Measurements from ENCODE around the gene MAPT.
"Not testable (repeated sequence)": the region's sequence is repeated elsewhere in the genome, so short reads cannot be mapped to it uniquely, and the experiment has no call there.

Gene MAPT

GRCh38 chr17:45996282-45996937 lies 102.1 kb downstream of the MAPT start:
- no peak for DNase-seq

DNA sequence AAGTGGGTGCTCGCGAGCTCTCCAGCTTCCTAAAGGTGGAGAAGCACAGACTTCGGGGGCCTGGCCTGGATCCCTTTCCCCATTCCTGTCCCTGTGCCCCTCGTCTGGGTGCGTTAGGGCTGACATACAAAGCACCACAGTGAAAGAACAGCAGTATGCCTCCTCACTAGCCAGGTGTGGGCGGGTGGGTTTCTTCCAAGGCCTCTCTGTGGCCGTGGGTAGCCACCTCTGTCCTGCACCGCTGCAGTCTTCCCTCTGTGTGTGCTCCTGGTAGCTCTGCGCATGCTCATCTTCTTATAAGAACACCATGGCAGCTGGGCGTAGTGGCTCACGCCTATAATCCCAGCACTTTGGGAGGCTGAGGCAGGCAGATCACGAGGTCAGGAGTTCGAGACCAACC lies 102.8 kb downstream of the MAPT start:
- no peak for DNase-seq

DNA sequence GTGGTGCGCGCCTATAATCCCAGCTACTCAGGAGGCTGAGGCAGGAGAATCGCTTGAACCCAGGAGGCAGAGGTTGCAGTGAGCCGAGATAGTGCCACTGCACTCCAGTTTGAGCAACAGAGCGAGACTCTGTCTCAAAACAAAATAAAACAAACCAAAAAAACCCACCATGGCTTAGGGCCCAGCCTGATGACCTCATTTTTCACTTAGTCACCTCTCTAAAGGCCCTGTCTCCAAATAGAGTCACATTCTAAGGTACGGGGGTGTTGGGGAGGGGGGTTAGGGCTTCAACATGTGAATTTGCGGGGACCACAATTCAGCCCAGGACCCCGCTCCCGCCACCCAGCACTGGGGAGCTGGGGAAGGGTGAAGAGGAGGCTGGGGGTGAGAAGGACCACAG lies 103.3 kb downstream of the MAPT start:
- DNase-seq: no peak

DNA sequence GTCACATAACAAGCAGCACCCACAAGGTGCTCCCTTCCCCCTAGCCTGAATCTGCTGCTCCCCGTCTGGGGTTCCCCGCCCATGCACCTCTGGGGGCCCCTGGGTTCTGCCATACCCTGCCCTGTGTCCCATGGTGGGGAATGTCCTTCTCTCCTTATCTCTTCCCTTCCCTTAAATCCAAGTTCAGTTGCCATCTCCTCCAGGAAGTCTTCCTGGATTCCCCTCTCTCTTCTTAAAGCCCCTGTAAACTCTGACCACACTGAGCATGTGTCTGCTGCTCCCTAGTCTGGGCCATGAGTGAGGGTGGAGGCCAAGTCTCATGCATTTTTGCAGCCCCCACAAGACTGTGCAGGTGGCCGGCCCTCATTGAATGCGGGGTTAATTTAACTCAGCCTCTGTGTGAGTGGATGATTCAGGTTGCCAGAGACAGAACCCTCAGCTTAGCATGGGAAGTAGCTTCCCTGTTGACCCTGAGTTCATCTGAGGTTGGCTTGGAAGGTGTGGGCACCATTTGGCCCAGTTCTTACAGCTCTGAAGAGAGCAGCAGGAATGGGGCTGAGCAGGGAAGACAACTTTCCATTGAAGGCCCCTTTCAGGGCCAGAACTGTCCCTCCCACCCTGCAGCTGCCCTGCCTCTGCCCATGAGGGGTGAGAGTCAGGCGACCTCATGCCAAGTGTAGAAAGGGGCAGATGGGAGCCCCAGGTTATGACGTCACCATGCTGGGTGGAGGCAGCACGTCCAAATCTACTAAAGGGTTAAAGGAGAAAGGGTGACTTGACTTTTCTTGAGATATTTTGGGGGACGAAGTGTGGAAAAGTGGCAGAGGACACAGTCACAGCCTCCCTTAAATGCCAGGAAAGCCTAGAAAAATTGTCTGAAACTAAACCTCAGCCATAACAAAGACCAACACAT lies 104.9 kb downstream of the MAPT start, which contains the start of gene STH:
Gene STH, plus strand, starts transcription at position 264 of the 913 bp plus-strand sequence. Its CDS starts 30 bp downstream, at position 294.
- no peak for DNase-seq

GRCh38 chr17:45999900-46000290 lies 105.5 kb downstream of the MAPT start:
- DNase-seq: no peak

DNA sequence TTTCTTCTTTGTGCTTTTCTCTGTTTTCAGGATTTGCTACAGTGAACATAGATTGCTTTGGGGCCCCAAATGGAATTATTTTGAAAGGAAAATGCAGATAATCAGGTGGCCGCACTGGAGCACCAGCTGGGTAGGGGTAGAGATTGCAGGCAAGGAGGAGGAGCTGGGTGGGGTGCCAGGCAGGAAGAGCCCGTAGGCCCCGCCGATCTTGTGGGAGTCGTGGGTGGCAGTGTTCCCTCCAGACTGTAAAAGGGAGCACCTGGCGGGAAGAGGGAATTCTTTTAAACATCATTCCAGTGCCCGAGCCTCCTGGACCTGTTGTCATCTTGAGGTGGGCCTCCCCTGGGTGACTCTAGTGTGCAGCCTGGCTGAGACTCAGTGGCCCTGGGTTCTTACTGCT lies 105.9 kb downstream of the MAPT start:
- no peak for DNase-seq

DNA sequence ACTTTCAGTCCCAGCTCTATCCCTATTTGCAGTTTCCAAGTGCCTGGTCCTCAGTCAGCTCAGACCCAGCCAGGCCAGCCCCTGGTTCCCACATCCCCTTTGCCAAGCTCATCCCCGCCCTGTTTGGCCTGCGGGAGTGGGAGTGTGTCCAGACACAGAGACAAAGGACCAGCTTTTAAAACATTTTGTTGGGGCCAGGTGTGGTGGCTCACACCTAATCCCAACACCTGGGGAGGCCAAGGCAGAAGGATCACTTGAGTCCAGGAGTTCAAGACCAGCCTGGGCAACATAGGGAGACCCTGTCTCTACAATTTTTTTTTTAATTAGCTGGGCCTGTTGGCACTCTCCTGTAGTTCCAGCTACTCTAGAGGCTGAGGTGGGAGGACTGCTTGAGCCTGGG lies 106.4 kb downstream of the MAPT start:
- no peak for DNase-seq

GRCh38 chr17:46001390-46002310 lies 107.3 kb downstream of the MAPT start:
- no peak for DNase-seq

DNA sequence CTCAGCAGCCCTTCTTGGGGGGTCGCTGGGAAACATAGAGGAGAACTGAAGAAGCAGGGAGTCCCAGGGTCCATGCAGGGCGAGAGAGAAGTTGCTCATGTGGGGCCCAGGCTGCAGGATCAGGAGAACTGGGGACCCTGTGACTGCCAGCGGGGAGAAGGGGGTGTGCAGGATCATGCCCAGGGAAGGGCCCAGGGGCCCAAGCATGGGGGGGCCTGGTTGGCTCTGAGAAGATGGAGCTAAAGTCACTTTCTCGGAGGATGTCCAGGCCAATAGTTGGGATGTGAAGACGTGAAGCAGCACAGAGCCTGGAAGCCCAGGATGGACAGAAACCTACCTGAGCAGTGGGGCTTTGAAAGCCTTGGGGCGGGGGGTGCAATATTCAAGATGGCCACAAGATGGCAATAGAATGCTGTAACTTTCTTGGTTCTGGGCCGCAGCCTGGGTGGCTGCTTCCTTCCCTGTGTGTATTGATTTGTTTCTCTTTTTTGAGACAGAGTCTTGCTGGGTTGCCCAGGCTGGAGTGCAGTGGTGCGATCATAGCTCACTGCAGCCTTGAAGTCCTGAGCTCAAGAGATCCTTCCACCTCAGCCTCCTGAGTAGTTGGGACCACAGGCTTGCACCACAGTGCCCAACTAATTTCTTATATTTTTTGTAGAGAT lies 108.1 kb downstream of the MAPT start:
- DNase-seq: peak; percentile 90

DNA sequence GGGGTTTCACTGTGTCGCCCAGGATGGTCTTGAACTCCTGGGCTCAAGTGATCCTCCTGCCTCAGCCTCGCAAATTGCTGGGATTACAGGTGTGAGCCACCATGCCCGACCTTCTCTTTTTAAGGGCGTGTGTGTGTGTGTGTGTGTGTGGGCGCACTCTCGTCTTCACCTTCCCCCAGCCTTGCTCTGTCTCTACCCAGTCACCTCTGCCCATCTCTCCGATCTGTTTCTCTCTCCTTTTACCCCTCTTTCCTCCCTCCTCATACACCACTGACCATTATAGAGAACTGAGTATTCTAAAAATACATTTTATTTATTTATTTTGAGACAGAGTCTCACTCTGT lies 108.6 kb downstream of the MAPT start:
- DNase-seq: no peak

GRCh38 chr17:46003907-46004748 lies 109.8 kb downstream of the MAPT start:
- no peak for DNase-seq

DNA sequence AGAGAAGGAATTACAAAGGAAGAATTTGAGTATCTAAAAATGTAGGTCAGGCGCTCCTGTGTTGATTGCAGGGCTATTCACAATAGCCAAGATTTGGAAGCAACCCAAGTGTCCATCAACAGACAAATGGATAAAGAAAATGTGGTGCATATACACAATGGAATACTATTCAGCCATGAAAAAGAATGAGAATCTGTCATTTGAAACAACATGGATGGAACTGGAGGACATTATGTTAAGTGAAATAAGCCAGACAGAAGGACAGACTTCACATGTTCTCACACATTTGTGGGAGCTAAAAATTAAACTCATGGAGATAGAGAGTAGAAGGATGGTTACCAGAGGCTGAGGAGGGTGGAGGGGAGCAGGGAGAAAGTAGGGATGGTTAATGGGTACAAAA lies 111.7 kb downstream of the MAPT start:
- DNase-seq: not testable (repeated sequence)

DNA sequence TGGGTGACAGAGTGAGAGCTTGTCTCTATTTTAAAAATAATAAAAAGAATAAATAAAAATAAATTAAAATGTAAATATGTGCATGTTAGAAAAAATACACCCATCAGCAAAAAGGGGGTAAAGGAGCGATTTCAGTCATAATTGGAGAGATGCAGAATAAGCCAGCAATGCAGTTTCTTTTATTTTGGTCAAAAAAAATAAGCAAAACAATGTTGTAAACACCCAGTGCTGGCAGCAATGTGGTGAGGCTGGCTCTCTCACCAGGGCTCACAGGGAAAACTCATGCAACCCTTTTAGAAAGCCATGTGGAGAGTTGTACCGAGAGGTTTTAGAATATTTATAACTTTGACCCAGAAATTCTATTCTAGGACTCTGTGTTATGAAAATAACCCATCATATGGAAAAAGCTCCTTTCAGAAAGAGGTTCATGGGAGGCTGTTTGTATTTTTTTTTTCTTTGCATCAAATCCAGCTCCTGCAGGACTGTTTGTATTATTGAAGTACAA lies 113.2 kb downstream of the MAPT start:
- no peak for DNase-seq

- DNase-seq: no peak
Observed at GRCh38 chr17:46008591-46008990, 114.2 kb downstream of the MAPT start.

- no peak for DNase-seq
Observed at GRCh38 chr17:46009681-46010596, 115.6 kb downstream of the MAPT start.

GRCh38 chr17:46010597-46011186 lies 116.3 kb downstream of the MAPT start:
- DNase-seq: no peak

DNA sequence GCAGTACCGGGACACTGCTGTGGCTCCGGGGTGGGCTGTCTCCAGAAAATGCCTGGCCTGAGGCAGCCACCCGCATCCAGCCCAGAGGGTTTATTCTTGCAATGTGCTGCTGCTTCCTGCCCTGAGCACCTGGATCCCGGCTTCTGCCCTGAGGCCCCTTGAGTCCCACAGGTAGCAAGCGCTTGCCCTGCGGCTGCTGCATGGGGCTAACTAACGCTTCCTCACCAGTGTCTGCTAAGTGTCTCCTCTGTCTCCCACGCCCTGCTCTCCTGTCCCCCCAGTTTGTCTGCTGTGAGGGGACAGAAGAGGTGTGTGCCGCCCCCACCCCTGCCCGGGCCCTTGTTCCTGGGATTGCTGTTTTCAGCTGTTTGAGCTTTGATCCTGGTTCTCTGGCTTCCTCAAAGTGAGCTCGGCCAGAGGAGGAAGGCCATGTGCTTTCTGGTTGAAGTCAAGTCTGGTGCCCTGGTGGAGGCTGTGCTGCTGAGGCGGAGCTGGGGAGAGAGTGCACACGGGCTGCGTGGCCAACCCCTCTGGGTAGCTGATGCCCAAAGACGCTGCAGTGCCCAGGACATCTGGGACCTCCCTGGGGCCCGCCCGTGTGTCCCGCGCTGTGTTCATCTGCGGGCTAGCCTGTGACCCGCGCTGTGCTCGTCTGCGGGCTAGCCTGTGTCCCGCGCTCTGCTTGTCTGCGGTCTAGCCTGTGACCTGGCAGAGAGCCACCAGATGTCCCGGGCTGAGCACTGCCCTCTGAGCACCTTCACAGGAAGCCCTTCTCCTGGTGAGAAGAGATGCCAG lies 117.6 kb downstream of the MAPT start:
- DNase-seq: no peak

GRCh38 chr17:46012506-46013079 lies 118.2 kb downstream of the MAPT start:
- DNase-seq: no peak

GRCh38 chr17:46013127-46013501 lies 118.8 kb downstream of the MAPT start:
- no peak for DNase-seq
